MM.1S (cell line): ENCODE data around the gene SLIT3.

Source experiments
- DNase-seq: peaks from one replicate; pipeline ENCODE4 v3.0.0-alpha.2; 2015
- H2AFZ ChIP-seq: fragments of 300-600 bp; sonication (generic); 2 replicates; pipeline ENCODE4 v1.6.0; 2016; ENCODE audit warnings: antibody characterized with exemption, low read length
- H3F3A ChIP-seq: fragments of 300-600 bp; sonication (generic); 2 replicates; pipeline ENCODE4 v1.6.1; 2016; ENCODE audit warnings: mild to moderate bottlenecking, antibody characterized with exemption, low read length, moderate library complexity, mixed read lengths; ENCODE audit not compliant: insufficient read depth
- H3K27ac ChIP-seq: fragments of 300-600 bp; sonication (generic); 2 replicates; pipeline ENCODE4 v1.5.1; 2016; ENCODE audit warnings: mild to moderate bottlenecking, low read length
- H3K27me3 ChIP-seq: fragments of 300-600 bp; sonication (generic); replicated peaks from 2 replicates; pipeline ENCODE4 v1.6.0; 2016; ENCODE audit warnings: low read length; ENCODE audit not compliant: insufficient read depth
- H3K36me3 ChIP-seq: fragments of 300-600 bp; sonication (generic); replicated peaks from 2 replicates; pipeline ENCODE4 v1.6.1; 2016; ENCODE audit warnings: mild to moderate bottlenecking, low read length, mixed read lengths; ENCODE audit not compliant: insufficient read depth
- H3K4me1 ChIP-seq: fragments of 300-600 bp; sonication (generic); 2 replicates; pipeline ENCODE4 v1.6.1; 2016; ENCODE audit warnings: low read length, mixed read lengths
- H3K4me2 ChIP-seq: fragments of 300-600 bp; sonication (generic); 2 replicates; pipeline ENCODE4 v1.6.0; 2016; ENCODE audit warnings: low read depth, low read length
- H3K4me3 ChIP-seq: fragments of 300-600 bp; sonication (generic); 2 replicates; pipeline ENCODE4 v1.5.1; 2016; ENCODE audit warnings: low read length, mixed read lengths
- H3K79me2 ChIP-seq: fragments of 300-600 bp; sonication (generic); 2 replicates; pipeline ENCODE4 v1.6.1; 2016; ENCODE audit warnings: mixed run types, low read length, mixed read lengths
- H3K9ac ChIP-seq: fragments of 300-600 bp; sonication (generic); 2 replicates; pipeline ENCODE4 v1.6.1; 2016; ENCODE audit warnings: low read length, mixed read lengths
- H3K9me2 ChIP-seq: fragments of 300-600 bp; sonication (generic); replicated peaks from 2 replicates; pipeline ENCODE4 v1.6.1; 2016; ENCODE audit warnings: mild to moderate bottlenecking, low read length, mixed read lengths; ENCODE audit not compliant: insufficient read depth
- H3K9me3 ChIP-seq: fragments of 300-600 bp; sonication (generic); replicated peaks from 2 replicates; pipeline ENCODE4 v1.6.1; 2016; ENCODE audit warnings: mild to moderate bottlenecking, low read length, mixed read lengths; ENCODE audit not compliant: insufficient read depth
- H4K20me1 ChIP-seq: fragments of 300-600 bp; sonication (generic); 2 replicates; pipeline ENCODE4 v1.6.1; 2016; ENCODE audit warnings: mild to moderate bottlenecking, low read length, moderate library complexity, mixed read lengths; ENCODE audit not compliant: insufficient read depth
- CTCF ChIP-seq: fragments of 300-600 bp; sonication (generic); IDR thresholded peaks from 2 replicates; pipeline ENCODE4 v1.5.1; 2016; ENCODE audit warnings: antibody characterized with exemption, low read length, mixed read lengths
- EZH2 ChIP-seq: fragments of 300-600 bp; sonication (generic); optimal IDR thresholded peaks from 2 replicates; pipeline ENCODE3; 2017; ENCODE audit warnings: low read depth, mild to moderate bottlenecking, antibody characterized with exemption, low read length, mixed read lengths
- EZH2phosphoT487 ChIP-seq: fragments of 300-600 bp; sonication (generic); IDR thresholded peaks from 2 replicates; pipeline ENCODE4 v1.6.1; 2018; ENCODE audit warnings: antibody characterized with exemption, low read length

SLIT3 gene

DNA sequence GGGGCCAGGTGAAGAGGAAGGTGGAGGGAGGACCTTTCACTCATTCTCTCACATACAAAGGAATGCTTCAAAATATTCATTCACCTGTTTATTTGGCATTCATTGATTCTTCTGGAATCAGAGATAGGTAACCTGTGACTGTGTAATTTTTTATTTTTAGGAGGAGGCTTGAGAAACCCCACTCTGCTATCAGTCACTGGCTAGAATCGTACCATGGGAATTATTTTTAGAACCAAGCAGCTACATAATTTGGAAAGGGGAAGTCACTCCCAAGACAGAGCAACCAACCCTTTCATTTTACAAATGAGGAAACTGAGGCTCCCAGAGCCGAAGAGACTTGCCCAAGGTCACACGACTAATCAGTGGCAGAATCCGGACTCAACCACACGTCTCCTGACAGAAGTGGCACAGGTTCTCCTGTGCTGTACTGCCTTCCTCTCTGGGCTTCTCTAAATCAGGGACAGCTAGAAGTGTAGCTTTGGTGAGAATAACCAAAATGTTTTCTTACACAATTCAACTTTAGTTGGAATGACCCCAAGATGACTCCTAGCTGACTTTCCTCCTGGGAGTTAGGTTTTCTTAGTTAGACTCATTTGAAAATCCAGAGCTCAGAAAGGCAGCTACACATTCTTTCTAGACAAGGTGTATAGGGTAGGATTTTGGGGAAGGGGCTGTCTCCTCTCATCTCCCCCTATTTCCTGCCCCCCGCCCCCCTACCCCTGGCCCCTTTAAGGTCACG lies 457.5 kb downstream of the SLIT3 start:
- Histone ChIP-seq H3K4me3 (no peak overlapping the region), H3K36me3 (no peaks in the 10 kb centered on the region)

GRCh38 chr5:168842571-168843205 lies 458.3 kb downstream of the SLIT3 start:
- no peaks in the 10 kb centered on the region for H3K9me3 ChIP-seq
- H4K20me1 ChIP-seq = no peaks in the 10 kb centered on the region
- no peak overlapping the region for H3K9ac ChIP-seq
- TF ChIP-seq EZH2 = no peak
- no peak for TF ChIP-seq CTCF
- TF ChIP-seq EZH2phosphoT487 = no peak
- no peaks in the 10 kb centered on the region for H3K79me2 ChIP-seq
- no peaks in the 10 kb centered on the region for H3K4me1 ChIP-seq
- no peaks in the 10 kb centered on the region for H3K27me3 ChIP-seq
- no peak overlapping the region for H3K27ac ChIP-seq
- H3K36me3 ChIP-seq = no peaks in the 10 kb centered on the region
- no peaks in the 10 kb centered on the region for H3K9me2 ChIP-seq
- no peaks in the 10 kb centered on the region for H3F3A ChIP-seq
- no peak overlapping the region for H3K4me2 ChIP-seq
- H2AFZ ChIP-seq = no peak overlapping the region
- no peak overlapping the region for H3K4me3 ChIP-seq
- no peak for DNase-seq

More for the DNA sequence above, 457.5 kb downstream of the SLIT3 start:
- Histone ChIP-seq H2AFZ (no peak overlapping the region), H3F3A (no peaks in the 10 kb centered on the region), H3K27ac (no peak overlapping the region), H4K20me1 (no peaks in the 10 kb centered on the region), H3K9me2 (no peaks in the 10 kb centered on the region), H3K79me2 (no peaks in the 10 kb centered on the region), H3K27me3 (no peaks in the 10 kb centered on the region), H3K9me3 (no peaks in the 10 kb centered on the region), H3K4me1 (no peaks in the 10 kb centered on the region), H3K4me2 (no peak overlapping the region), H3K9ac (no peak overlapping the region)
- no peak for TF ChIP-seq CTCF
- no peak for TF ChIP-seq EZH2phosphoT487
- DNase-seq = no peak

- H3K4me3 ChIP-seq = no peak overlapping the region
- no peak overlapping the region for H3K9ac ChIP-seq
- H2AFZ ChIP-seq = no peak overlapping the region
- H3K36me3 ChIP-seq = no peaks in the 10 kb centered on the region
- H3K9me2 ChIP-seq = no peaks in the 10 kb centered on the region
- no peak overlapping the region for H3K27ac ChIP-seq
- H3K9me3 ChIP-seq = no peaks in the 10 kb centered on the region
- DNase-seq = no peak
- H4K20me1 ChIP-seq = no peaks in the 10 kb centered on the region
- H3K4me2 ChIP-seq = no peak overlapping the region
- H3K79me2 ChIP-seq = no peaks in the 10 kb centered on the region
- H3K27me3 ChIP-seq = no peaks in the 10 kb centered on the region
- TF ChIP-seq CTCF (no peak), EZH2 (no peak), EZH2phosphoT487 (no peak)
- no peaks in the 10 kb centered on the region for H3F3A ChIP-seq
- no peaks in the 10 kb centered on the region for H3K4me1 ChIP-seq
Measured at GRCh38 chr5:168837852-168838251, 463.1 kb downstream of the SLIT3 start.
